Ascending aorta (tissue), 2 donors: ENCODE results near the gene RPTOR. TPM values are rescaled to one million over a fixed set of nuclear protein-coding genes. Genes with fewer than 3 reads are reported as not detected.

Source experiments
- DNase-seq, 2 donors: peaks; one replicate each; pipeline ENCODE4 v3.0.0-alpha.2; 2019; ENCODE audit warnings: low spot score in 2 of 2
- H3K27ac ChIP-seq, 2 donors: fragments of 200-600 bp; sonication (generic); one replicate each; pipeline ENCODE4 v1.5.1; 2016 to 2017; ENCODE audit warnings: mild to moderate bottlenecking in 1 of 2
- H3K27me3 ChIP-seq: fragments of 200-600 bp; sonication (generic); one replicate; pipeline ENCODE4 v1.5.1; 2017
- H3K36me3 ChIP-seq, 2 donors: fragments of 200-600 bp; sonication (generic); one replicate each; pipeline ENCODE4 v1.5.1; 2016
- H3K4me1 ChIP-seq, 2 donors: fragments of 200-600 bp; sonication (generic); one replicate each; pipeline ENCODE4 v1.5.1; 2016 to 2017; ENCODE audit warnings: mild to moderate bottlenecking in 1 of 2
- H3K4me3 ChIP-seq, 2 donors: fragments of 200-600 bp; sonication (generic); one replicate each; pipeline ENCODE4 v1.5.1; 2016 to 2017; ENCODE audit warnings: mild to moderate bottlenecking in 1 of 2
- H3K9me3 ChIP-seq, 2 donors: fragments of 200-600 bp; sonication (generic); one replicate each; pipeline ENCODE4 v1.5.1; 2016
- CTCF ChIP-seq, 3 experiments: fragments of 200-600 bp in 2 of 3; fragments of 450-650 bp in 1 of 3; sonication (generic) in 2 of 3; IDR thresholded peaks; one replicate each; pipeline ENCODE4 v1.5.1; 2016 to 2019; ENCODE audit warnings: antibody characterized with exemption in 3 of 3, mild to moderate bottlenecking in 1 of 3, moderate library complexity in 1 of 3
- intact Hi-C: fragments of 100-400 bp; cut with DNase I; formaldehyde crosslinking; loops from one replicate; pipeline ENCODE4 v1.15.1; 2023
- total RNA-seq: library from RNA; depleted of rRNA; stranded (reverse); fragments of >200 nt; gene quantifications from one replicate; pipeline ENCODE4 v1.1.0, GENCODE V29; 2016

RPTOR gene
- total RNA-seq, 1 donor from 2014 or later = 36.1 TPM

GRCh38 chr17:80956321-80957190 lies 411.9 kb downstream of the RPTOR start:
- Histone ChIP-seq H3K27me3 (no peaks in the 10 kb centered on the region), H3K27ac (no peak overlapping the region), H3K9me3 (no peaks in the 10 kb centered on the region), H3K4me3 (no peak overlapping the region), H3K36me3 (peaks cover 3 to 12% of the 10 kb centered on the region in 2 donors), H3K4me1 (peaks cover 12 to 22% of the 10 kb centered on the region in 2 donors)
- DNase-seq = peak in 1 of 2 donors; percentile 51
- intact Hi-C loops = no loop called here
- no peak for TF ChIP-seq CTCF (IDR thresholded peaks at IDR 0.05)

GRCh38 chr17:80957461-80957941 lies 412.9 kb downstream of the RPTOR start:
- Histone ChIP-seq H3K36me3 (peaks cover 3% of the 10 kb centered on the region in 2 donors), H3K27ac (peak overlapping the region in 1 of 2 donors; percentile 6), H3K27me3 (no peaks in the 10 kb centered on the region), H3K4me3 (no peak overlapping the region), H3K4me1 (peaks cover 12 to 22% of the 10 kb centered on the region in 2 donors), H3K9me3 (no peaks in the 10 kb centered on the region)
- no peak for TF ChIP-seq CTCF (IDR thresholded peaks at IDR 0.05)
- peak in 1 of 2 donors; percentile 57 for DNase-seq
- intact Hi-C loops = no loop called here

GRCh38 chr17:80959330-80960036 lies 414.8 kb downstream of the RPTOR start:
- Histone ChIP-seq H3K27me3 (no peaks in the 10 kb centered on the region), H3K4me3 (no peak overlapping the region), H3K36me3 (peaks cover 4 to 11% of the 10 kb centered on the region in 2 donors), H3K4me1 (peaks cover 12 to 22% of the 10 kb centered on the region in 2 donors), H3K9me3 (no peaks in the 10 kb centered on the region), H3K27ac (peak overlapping the region; percentile 84 to 88)
- DNase-seq = peak; percentile 81 to 95
- TF ChIP-seq CTCF (IDR thresholded peaks at IDR 0.05) = peak in 1 of 3 experiments; percentile 8
- intact Hi-C loops = loop anchor here (1.0 kb wide), 1 partner anchor 17 kb away; no protein-coding TSS in a partner anchor

GRCh38 chr17:80960037-80960796 lies 415.6 kb downstream of the RPTOR start:
- intact Hi-C loops = no loop called here
- H3K4me1 ChIP-seq = peaks cover 12 to 22% of the 10 kb centered on the region in 2 donors
- peaks cover 7 to 15% of the 10 kb centered on the region in 2 donors for H3K36me3 ChIP-seq
- TF ChIP-seq CTCF (IDR thresholded peaks at IDR 0.05) = no peak
- H3K4me3 ChIP-seq = no peak overlapping the region
- DNase-seq = no peak
- no peaks in the 10 kb centered on the region for H3K9me3 ChIP-seq
- peak overlapping the region; percentile 84 to 88 for H3K27ac ChIP-seq
- no peaks in the 10 kb centered on the region for H3K27me3 ChIP-seq

DNA sequence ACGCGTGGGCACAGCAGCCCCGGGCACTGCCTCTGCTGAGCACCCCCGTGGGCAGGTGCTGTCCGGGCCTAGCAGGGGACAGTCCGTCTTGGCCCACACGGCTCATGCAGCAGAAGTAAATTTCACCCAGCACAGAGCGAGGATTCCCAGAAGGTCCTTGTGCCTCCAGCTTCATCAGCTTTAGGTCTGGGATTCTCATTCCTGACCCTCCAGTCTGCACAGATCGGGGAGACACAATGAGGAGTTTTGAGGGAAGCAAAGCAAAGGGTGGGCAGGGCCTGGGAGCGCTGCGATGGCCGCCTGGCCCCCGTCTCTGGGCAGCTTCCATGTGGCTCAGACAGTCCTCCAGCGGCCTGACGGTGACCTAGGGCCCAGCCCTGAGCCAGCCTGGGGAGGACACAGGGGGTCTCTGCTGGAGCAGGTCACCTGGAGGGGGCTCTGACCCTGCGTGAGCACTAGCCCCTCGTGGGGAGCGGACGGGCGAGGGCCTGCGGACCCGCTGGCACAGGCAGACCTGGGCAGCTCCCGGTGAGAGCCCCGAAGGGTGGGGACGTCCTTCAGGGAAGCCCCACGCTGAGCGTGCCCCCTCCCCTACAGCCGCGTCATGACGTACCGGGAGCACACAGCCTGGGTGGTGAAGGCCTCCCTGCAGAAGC lies 416.3 kb downstream of the RPTOR start:
- no peak overlapping the region for H3K4me3 ChIP-seq
- intact Hi-C loops = no loop called here
- H3K27me3 ChIP-seq = no peaks in the 10 kb centered on the region
- peaks cover 12 to 22% of the 10 kb centered on the region in 2 donors for H3K4me1 ChIP-seq
- H3K36me3 ChIP-seq = peaks cover 9 to 15% of the 10 kb centered on the region in 2 donors
- DNase-seq = no peak
- H3K9me3 ChIP-seq = no peaks in the 10 kb centered on the region
- TF ChIP-seq CTCF (IDR thresholded peaks at IDR 0.05) = no peak
- H3K27ac ChIP-seq = peak overlapping the region; percentile 84 to 88
